ENCODE measurements around the gene ANKIB1. TPM values are rescaled to one million over a fixed set of nuclear protein-coding genes. Genes with fewer than 3 reads are reported as not detected.

ANKIB1 gene
- total RNA-seq, 1 donor from 2014 or later = 41.9 TPM

- no peak overlapping the region for H3K27ac Mint-ChIP-seq (ENCODE audit: unreplicated experiment)
- no peak for TF ChIP-seq CTCF (conservative IDR thresholded peaks at IDR 0.05)
- peaks cover 38% of the 10 kb centered on the region for H3K36me3 Mint-ChIP-seq (ENCODE audit: low read depth)
- H3K4me1 Mint-ChIP-seq = no peaks in the 10 kb centered on the region
- no peaks in the 10 kb centered on the region for H3K27me3 Mint-ChIP-seq (ENCODE audit: low read depth)
- DNase-seq (ENCODE audit: low read depth, low spot score) = no peak
- no peak overlapping the region for H3K4me3 Mint-ChIP-seq
- H3K9me3 Mint-ChIP-seq = peaks cover 3% of the 10 kb centered on the region
These were observed 18.8 kb upstream of the ANKIB1 start for GRCh38 chr7:92226981-92227380.

- Mint-ChIP-seq H3K4me3 (no peak overlapping the region), H3K4me1 (no peaks in the 10 kb centered on the region), H3K27ac (ENCODE audit: unreplicated experiment) (no peak overlapping the region), H3K36me3 (ENCODE audit: low read depth) (peaks cover 36% of the 10 kb centered on the region), H3K27me3 (ENCODE audit: low read depth) (no peaks in the 10 kb centered on the region), H3K9me3 (peaks cover 3% of the 10 kb centered on the region)
- TF ChIP-seq CTCF (conservative IDR thresholded peaks at IDR 0.05) = no peak
- DNase-seq (ENCODE audit: low read depth, low spot score) = no peak
These were observed 17.7 kb upstream of the ANKIB1 start for GRCh38 chr7:92228100-92228499.

- Mint-ChIP-seq H3K4me3 (no peak overlapping the region), H3K9me3 (peaks cover 3% of the 10 kb centered on the region), H3K4me1 (no peaks in the 10 kb centered on the region), H3K27me3 (ENCODE audit: low read depth) (no peaks in the 10 kb centered on the region), H3K27ac (ENCODE audit: unreplicated experiment) (no peak overlapping the region), H3K36me3 (ENCODE audit: low read depth) (peaks cover 41% of the 10 kb centered on the region)
- TF ChIP-seq CTCF (conservative IDR thresholded peaks at IDR 0.05) = no peak
- DNase-seq (ENCODE audit: low read depth, low spot score) = no peak
These were observed 17.0 kb upstream of the ANKIB1 start for GRCh38 chr7:92228742-92229141.

- H3K27ac Mint-ChIP-seq (ENCODE audit: unreplicated experiment) = no peak overlapping the region
- DNase-seq (ENCODE audit: low read depth, low spot score) = no peak
- H3K36me3 Mint-ChIP-seq (ENCODE audit: low read depth) = peaks cover 40% of the 10 kb centered on the region
- peaks cover 3% of the 10 kb centered on the region for H3K9me3 Mint-ChIP-seq
- no peak overlapping the region for H3K4me3 Mint-ChIP-seq
- no peak for TF ChIP-seq CTCF (conservative IDR thresholded peaks at IDR 0.05)
- H3K4me1 Mint-ChIP-seq = no peaks in the 10 kb centered on the region
- H3K27me3 Mint-ChIP-seq (ENCODE audit: low read depth) = no peaks in the 10 kb centered on the region
These were observed 15.2 kb upstream of the ANKIB1 start for GRCh38 chr7:92230547-92230946.

GRCh38 chr7:92242972-92243371, 2.8 kb upstream of the ANKIB1 start:
- peaks cover 36% of the 10 kb centered on the region for H3K4me1 Mint-ChIP-seq
- no peaks in the 10 kb centered on the region for H3K27me3 Mint-ChIP-seq (ENCODE audit: low read depth)
- H3K27ac Mint-ChIP-seq (ENCODE audit: unreplicated experiment) = no peak overlapping the region
- no peak for TF ChIP-seq CTCF (conservative IDR thresholded peaks at IDR 0.05)
- H3K9me3 Mint-ChIP-seq = no peaks in the 10 kb centered on the region
- no peaks in the 10 kb centered on the region for H3K36me3 Mint-ChIP-seq (ENCODE audit: low read depth)
- DNase-seq (ENCODE audit: low read depth, low spot score) = no peak
- H3K4me3 Mint-ChIP-seq = peak overlapping the region; percentile 38
